Mucosa of gallbladder (tissue), 1 donor: Measurements from ENCODE around the gene SAMD1. TPM values are rescaled to one million over a fixed set of nuclear protein-coding genes. Genes with fewer than 3 reads are reported as not detected.

Source experiments
- total RNA-seq: library from RNA; stranded (reverse); gene quantifications from one replicate; pipeline ENCODE4 v1.2.1, GENCODE V29; 2021
- donor health status: DM: no; HTN: no; CAD: no.

The SAMD1 gene
- total RNA-seq, 1 donor from 2014 or later: 56.5 TPM

Other genes starting within 250 kb of the SAMD1 start
- 0.75 TPM for gene NANOS3, start 213.6 kb downstream of the SAMD1 start, total RNA-seq
- 2.6 TPM for gene BRME1, start 184.6 kb downstream of the SAMD1 start, total RNA-seq
- 57.1 TPM for gene CC2D1A, start 184.6 kb downstream of the SAMD1 start, total RNA-seq
- gene PODNL1, start 152.3 kb downstream of the SAMD1 start, total RNA-seq: 3.2 TPM
- 33.7 TPM for gene DCAF15, start 138.2 kb downstream of the SAMD1 start, total RNA-seq
- gene RFX1, start 84.4 kb downstream of the SAMD1 start, total RNA-seq: 25.0 TPM
- gene RLN3, start 62.6 kb downstream of the SAMD1 start, total RNA-seq: not detected
- gene IL27RA, start 59.0 kb downstream of the SAMD1 start, total RNA-seq: 5.6 TPM
- 42.8 TPM for gene PALM3, start 28.7 kb downstream of the SAMD1 start, total RNA-seq
- gene MISP3, start 18.0 kb downstream of the SAMD1 start, total RNA-seq: 21.6 TPM
- gene C19orf67, start 5.0 kb downstream of the SAMD1 start, total RNA-seq: not detected
- gene PRKACA, start 27.0 kb upstream of the SAMD1 start, total RNA-seq: 98.7 TPM
- 1.7 TPM for gene ASF1B, start 45.8 kb upstream of the SAMD1 start, total RNA-seq
- gene ADGRL1, start 115.4 kb upstream of the SAMD1 start, total RNA-seq: 33.2 TPM